Measurements from ENCODE around the gene KLF13.

GRCh38 chr15:31345606-31346366 lies 19.2 kb downstream of the KLF13 start:
- TF ChIP-seq CTCF (IDR thresholded peaks at IDR 0.05; ENCODE audit: insufficient read depth, low read depth, low read length) (no peak), EZH2 (IDR thresholded peaks at IDR 0.05; ENCODE audit: insufficient read depth, low read length) (no peak)

All from astrocyte (in vitro differentiated cells and primary cell).